ENCODE measurements around the gene TEX2. TPM values are rescaled to one million over a fixed set of nuclear protein-coding genes. Genes with fewer than 3 reads are reported as not detected.
A peak's percentile ranks its signal among the peaks of the same experiment; 100 is the strongest.
"Not testable (repeated sequence)": the region's sequence is repeated elsewhere in the genome, so short reads cannot be mapped to it uniquely, and the experiment has no call there.

TEX2 gene
- total RNA-seq, 2 experiments from 2014 or later, result 14.8 to 17.6 TPM

DNA sequence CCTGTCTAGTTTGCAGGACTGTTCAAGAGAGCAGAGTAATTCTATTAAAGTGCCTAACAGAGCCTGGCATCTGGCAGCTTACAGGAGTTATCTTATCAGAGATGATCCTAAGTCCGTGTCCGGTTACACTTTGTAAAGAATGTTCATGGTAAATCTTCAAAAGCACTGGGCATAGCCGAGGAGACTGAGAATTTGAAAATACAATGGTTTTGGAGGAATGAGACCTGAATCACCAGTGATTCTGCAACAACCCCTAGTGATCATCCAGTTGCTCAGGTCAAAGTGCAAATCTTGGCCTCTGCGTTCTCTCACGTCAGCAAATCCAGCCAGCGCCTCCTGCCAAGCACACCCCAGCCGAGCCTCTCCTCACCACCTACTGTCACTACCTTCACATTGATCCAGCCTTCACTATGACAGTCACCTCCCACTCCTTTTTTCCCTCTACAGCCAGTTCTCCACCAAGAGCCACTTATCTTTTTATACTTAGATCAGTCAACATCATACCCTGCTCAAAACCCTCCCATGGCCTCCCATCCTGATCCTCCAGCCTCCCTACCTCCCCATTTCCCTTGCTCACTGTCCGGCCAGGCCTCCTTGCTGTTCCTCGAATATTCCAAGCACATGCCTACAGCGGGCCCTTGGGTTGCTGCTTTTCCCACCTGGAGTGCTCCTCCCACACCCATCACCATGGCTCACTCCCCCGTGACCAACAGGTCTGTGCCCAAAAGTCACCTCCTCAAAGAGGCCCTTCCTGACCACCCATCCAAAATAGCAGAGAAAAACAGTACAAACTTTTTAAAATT, 75.8 kb downstream of the TEX2 start:
- H3K4me3 Mint-ChIP-seq, result no peak overlapping the region
- no peak overlapping the region for H3K27ac Mint-ChIP-seq
- H3K36me3 Mint-ChIP-seq, result peaks cover 2% of the 10 kb centered on the region
- ATAC-seq (no peak), DNase-seq (no peak)
- CTCF ChIA-PET, result no interaction called here
- no peaks in the 10 kb centered on the region for H3K27me3 Mint-ChIP-seq
- H3K9me3 Mint-ChIP-seq (ENCODE audit: low read depth), result no peaks in the 10 kb centered on the region
- peaks cover 18% of the 10 kb centered on the region for H3K4me1 Mint-ChIP-seq

DNA sequence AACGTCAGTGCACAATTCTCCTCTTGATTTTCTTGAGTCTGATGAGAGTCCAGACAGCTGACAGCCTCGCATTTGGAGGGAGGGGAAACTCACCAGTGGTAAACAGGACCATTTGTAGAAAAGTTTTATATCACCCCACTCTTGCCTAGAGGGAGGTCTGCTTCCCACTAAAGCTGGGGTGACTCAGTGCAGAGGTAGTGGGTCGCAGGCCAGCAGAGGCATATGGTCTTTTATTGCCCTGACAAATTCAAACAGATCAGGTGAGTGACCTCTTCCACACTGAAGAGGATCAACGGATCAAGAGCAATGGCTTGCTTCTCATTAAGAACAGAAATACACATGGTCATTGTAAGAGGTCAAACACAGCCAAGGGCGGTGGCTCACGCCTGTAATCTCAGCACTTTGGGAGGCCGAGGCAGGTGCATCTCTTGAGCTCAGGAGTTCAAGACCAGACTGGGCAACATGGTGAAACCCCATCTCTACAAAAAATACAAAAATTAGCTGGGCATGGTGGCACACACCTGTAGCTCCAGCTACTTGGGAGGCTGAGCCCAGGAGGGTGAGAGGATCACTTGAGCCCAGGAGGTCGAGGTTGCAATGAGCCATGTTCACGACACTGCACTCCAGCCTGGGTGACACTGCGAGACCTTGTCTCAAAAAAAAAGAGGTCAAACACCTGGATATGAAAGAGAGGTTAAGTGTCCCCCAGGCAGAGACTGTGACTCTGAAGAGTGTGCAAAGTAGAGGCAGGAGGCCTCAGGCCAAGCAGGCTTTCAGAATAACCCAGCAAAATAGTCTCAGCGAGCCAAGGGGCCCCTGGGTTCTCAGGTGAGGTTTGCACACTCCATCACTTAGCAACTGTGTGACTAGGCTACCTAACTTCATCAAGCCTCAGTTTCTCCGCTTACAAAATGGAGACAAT, 76.6 kb downstream of the TEX2 start:
- DNase-seq (no peak), ATAC-seq (no peak)
- Mint-ChIP-seq H3K9me3 (ENCODE audit: low read depth) (no peaks in the 10 kb centered on the region), H3K27me3 (no peaks in the 10 kb centered on the region), H3K4me1 (peaks cover 18% of the 10 kb centered on the region), H3K4me3 (no peak overlapping the region), H3K27ac (no peak overlapping the region), H3K36me3 (peaks cover 2% of the 10 kb centered on the region)
- CTCF ChIA-PET, result no interaction called here

DNA sequence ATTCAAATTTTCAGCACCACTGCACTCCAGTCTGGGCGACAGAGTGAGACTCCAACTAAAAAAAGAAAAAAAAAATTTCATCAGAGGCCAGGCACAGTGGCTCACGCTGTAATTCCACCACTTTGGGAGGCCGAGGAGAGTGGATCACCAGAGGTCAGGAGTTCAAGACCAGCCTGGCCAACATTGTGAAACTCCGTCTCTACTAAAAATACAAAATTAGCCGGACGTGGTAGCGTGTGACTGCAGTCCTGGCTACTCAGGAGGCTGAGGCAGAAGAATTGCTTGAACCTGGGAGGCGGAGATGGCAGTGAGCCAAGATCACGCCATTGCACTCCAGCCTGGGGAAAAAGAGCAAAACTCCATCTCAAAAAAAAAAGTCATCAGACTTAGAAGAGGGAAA, 77.5 kb downstream of the TEX2 start:
- H3K4me3 Mint-ChIP-seq; DNase-seq; ATAC-seq; H3K27me3 Mint-ChIP-seq; CTCF ChIA-PET; H3K9me3 Mint-ChIP-seq (ENCODE audit: low read depth); H3K36me3 Mint-ChIP-seq; H3K27ac Mint-ChIP-seq: not testable (repeated sequence)
- peaks cover 18% of the 10 kb centered on the region for H3K4me1 Mint-ChIP-seq

DNA sequence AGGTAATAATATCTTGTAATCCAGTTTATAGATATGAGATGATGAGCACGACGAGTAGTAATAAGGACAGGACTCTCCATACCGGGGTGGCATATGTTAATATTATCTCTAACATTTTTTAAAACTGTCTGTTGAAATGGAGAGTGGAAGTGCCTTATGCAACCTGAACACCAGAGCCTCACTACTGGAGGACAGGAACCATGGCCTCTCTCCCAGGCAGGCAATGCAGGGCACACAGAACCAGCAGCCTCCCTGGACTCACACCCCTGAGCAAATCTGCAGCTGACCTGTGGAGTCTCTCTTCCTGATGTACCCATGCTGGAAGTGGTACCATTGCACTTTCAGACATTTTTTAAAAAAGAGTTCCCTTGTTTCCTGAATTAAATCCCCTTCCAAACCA, 78.0 kb downstream of the TEX2 start:
- no peak overlapping the region for H3K27ac Mint-ChIP-seq
- ATAC-seq, result no peak
- H3K4me3 Mint-ChIP-seq, result no peak overlapping the region
- CTCF ChIA-PET, result no interaction called here
- H3K27me3 Mint-ChIP-seq, result no peaks in the 10 kb centered on the region
- DNase-seq, result no peak
- H3K4me1 Mint-ChIP-seq, result peaks cover 18% of the 10 kb centered on the region
- H3K9me3 Mint-ChIP-seq (ENCODE audit: low read depth), result no peaks in the 10 kb centered on the region
- H3K36me3 Mint-ChIP-seq, result peaks cover 5% of the 10 kb centered on the region

DNA sequence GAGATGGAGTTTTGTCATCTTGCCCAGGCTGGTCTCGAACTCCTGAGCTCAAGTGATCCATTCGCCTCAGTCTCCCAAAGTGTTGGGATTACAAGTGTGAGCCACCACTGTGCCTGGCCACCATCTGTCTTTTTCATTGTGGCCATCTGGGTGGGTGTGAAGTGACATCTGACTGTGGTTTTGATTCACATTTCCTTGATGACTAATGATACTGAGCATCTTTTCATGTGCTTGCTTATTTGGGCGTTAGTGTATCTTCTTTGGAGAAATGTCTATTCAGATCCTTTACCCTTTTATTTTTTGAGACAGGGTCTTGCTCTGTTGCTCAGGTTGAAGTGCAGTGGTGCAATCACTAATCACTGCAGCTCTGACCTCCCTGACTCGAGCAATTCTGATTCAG, 79.2 kb downstream of the TEX2 start:
- CTCF ChIA-PET, result no interaction called here
- Mint-ChIP-seq H3K27ac (no peak overlapping the region), H3K36me3 (peaks cover 9% of the 10 kb centered on the region), H3K4me1 (peaks cover 18% of the 10 kb centered on the region), H3K4me3 (no peak overlapping the region), H3K27me3 (no peaks in the 10 kb centered on the region), H3K9me3 (ENCODE audit: low read depth) (no peaks in the 10 kb centered on the region)
- DNase-seq (peak; percentile 50), ATAC-seq (peak; percentile 45)

DNA sequence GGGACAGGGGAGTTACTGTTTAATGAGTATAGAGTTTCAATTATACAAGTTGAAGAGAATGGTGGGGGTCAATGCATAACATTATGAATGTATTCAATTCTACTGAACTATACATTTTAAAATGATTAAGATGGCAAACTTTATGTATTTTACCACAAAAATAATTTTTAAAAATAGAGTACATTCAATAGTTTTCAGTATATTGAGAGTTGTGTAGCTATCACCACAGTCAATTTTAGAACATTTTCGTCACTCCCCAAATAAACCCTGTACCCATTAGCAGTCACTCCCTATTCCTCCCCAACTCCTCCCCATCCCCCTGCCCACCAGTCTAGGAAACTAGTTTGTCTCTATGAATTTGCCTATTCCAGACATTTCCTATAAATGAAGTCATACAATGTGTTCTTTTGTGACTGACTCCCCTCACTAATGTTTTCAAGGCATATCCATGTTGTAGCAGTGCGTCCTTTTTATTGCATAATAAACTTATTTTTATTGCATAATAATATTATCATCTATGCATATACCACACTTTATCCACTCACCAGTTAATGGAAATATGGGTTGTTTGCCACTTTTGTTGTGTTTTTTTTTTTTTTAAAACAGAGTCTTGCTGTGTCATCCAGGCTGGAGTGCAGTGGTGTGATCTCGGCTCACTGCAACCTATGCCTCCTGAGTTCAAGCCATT, 80.6 kb downstream of the TEX2 start:
- Mint-ChIP-seq H3K36me3 (peaks cover 11% of the 10 kb centered on the region), H3K4me3 (no peak overlapping the region), H3K9me3 (ENCODE audit: low read depth) (no peaks in the 10 kb centered on the region), H3K27ac (no peak overlapping the region), H3K27me3 (no peaks in the 10 kb centered on the region), H3K4me1 (peaks cover 18% of the 10 kb centered on the region)
- ATAC-seq (no peak), DNase-seq (no peak)
- CTCF ChIA-PET, result interaction anchor here (0.7 kb wide), 1 partner anchor 50 kb away, joined by 3 read pairs; no protein-coding TSS in a partner anchor

DNA sequence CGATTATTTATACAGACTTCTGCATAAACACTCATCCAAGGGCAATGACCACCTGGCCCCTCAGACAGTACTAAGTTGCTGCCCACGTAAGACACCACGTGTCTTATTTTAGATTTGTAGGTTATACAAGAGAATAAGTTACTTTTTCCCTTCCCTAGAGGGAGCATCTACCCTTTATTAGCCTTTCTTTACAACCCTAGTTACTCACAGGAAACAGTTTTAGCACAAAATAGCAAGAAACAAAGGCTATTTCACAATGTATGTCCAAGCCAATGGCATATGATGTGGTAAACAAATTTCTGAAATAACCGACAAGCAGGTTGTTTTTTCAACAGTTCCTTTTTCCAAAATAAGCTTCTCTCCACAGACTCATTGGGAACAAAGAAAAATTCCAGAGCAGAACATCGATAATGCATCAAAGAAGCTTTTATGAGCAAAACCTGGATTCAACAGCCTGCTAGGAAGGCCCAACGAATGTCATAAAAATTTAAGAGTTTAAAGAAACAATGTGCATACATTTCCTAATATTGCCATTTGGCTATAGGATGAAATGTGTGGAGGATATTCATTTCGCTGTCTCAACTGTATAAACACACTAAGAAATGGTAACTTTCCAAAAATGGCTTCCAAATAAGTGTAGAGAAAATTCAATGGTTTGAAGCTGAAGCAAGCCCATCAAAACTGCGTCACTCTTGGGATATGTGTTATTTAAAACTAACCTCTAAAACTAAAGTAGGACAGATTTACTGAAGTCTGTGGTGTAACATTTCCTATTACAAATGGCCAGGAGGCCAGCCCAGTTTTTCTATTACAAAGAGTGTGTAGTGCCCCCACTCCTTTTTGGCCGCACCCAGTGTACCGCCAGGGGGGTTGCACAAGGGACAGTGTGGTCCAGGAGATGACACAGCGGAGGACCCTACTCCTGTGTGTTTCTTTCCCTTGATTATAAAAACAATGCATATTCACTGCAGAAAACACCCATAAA, 82.7 kb downstream of the TEX2 start:
- Mint-ChIP-seq H3K4me3 (no peak overlapping the region), H3K4me1 (peaks cover 18% of the 10 kb centered on the region), H3K36me3 (peaks cover 9% of the 10 kb centered on the region), H3K9me3 (ENCODE audit: low read depth) (no peaks in the 10 kb centered on the region), H3K27ac (no peak overlapping the region), H3K27me3 (no peaks in the 10 kb centered on the region)
- ATAC-seq (no peak), DNase-seq (no peak)
- CTCF ChIA-PET, result no interaction called here

DNA sequence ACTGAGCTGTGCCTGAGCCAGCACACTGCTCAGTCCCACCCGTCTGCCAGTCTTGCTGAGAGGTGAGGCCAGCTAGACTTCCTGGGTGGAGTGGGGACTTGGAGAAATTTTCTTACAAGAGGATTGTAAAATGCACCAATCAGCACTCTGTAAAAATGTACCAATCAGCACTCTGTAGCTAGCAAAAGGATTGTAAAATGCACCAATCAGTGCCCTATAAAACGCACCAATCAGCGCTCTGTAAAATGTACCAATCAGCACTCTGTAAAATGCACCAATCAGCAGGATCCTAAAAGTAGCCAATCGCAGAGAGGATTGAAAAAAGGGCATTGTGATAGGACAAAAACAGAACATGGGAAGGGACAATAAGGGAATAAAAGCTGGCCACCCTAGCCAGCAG, 84.0 kb downstream of the TEX2 start:
- CTCF ChIA-PET, result interaction anchor here (1.0 to 1.1 kb wide), 2 partner anchors 12 to 16 kb away, joined by 3 to 6 read pairs; no protein-coding TSS in a partner anchor
- DNase-seq; H3K4me3 Mint-ChIP-seq; H3K4me1 Mint-ChIP-seq; H3K9me3 Mint-ChIP-seq (ENCODE audit: low read depth); H3K27ac Mint-ChIP-seq; H3K36me3 Mint-ChIP-seq; H3K27me3 Mint-ChIP-seq; ATAC-seq: not testable (repeated sequence)

DNA sequence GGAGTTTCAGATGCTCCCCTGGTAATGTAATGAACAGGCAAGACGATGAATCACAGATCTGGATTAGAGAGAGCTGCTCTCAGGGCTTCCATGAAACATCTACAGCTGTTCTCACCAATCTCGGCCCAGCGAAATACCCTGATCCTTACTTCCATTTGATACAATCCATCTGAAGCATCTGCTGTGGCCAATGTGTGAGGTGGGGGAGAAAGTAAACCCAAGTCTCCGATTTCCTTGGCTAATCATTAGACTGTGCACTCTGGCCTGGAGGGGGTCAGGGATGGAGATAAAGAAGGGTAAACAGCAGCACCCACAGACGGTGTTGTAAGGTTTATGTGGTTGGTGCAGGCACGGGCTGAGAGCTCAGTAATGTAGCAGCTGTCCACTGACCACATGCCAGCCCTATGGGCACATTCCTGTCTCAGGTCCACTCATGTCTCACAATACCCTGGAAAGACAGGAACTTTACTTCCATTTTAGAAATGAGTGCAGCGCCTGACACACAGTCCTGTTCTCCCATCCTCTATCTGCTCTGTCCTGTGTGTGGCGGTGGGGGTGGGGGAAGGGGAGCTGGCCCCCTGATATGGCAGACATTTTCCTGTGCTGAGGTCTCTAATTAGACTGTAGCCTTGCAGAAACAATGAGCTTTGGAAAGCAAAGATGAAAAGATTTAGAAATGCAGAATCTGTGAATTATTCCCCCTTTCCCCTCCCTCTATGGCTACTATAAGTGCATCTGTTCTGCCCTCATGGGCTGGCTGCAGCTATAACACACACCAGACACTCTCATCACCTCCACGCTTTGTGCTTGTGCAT, 84.8 kb downstream of the TEX2 start:
- Mint-ChIP-seq H3K4me3 (no peak overlapping the region), H3K4me1 (peaks cover under 1% of the 10 kb centered on the region), H3K27me3 (no peaks in the 10 kb centered on the region), H3K36me3 (peaks cover 9% of the 10 kb centered on the region), H3K9me3 (ENCODE audit: low read depth) (no peaks in the 10 kb centered on the region), H3K27ac (no peak overlapping the region)
- DNase-seq (no peak), ATAC-seq (no peak)
- CTCF ChIA-PET, result interaction anchor here (1.0 to 1.1 kb wide), 2 partner anchors 11 to 17 kb away, joined by 3 to 6 read pairs; no protein-coding TSS in a partner anchor

DNA sequence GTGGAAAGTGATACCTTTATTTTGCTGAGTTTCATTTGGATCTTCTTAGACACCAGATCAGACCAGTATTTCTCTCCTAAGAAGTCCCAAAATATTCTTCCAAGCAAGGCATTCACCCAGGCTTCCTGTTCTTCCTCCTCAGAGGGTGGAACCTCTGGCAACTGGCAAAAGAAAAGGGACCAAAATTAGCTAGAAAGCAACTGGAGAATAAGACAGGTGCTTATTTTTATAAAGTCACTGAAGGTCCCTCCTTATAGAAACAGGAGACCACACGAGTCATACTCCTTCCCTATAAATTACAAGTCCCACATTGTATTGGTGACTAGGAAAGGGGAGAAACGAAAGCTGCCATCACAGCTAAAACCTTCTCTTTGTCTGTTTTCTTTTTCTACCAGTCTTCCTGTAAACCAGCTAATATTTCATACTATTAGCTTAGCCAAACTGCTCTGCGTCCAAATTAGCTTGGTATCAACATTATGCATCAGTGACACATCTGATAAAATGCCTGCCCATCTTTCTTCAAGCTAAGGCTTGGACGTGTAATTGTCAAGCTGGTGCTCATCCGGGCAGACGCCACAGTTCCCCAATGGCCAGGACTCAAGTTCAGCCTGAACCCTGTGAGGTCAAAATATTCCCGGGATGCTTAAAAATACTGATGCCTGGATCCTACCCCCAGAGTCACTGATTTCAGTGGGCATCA, 85.6 kb downstream of the TEX2 start:
- ATAC-seq, result no peak
- Mint-ChIP-seq H3K36me3 (peaks cover 9% of the 10 kb centered on the region), H3K4me3 (no peak overlapping the region), H3K27me3 (no peaks in the 10 kb centered on the region), H3K4me1 (no peaks in the 10 kb centered on the region), H3K9me3 (ENCODE audit: low read depth) (no peaks in the 10 kb centered on the region), H3K27ac (no peak overlapping the region)
- CTCF ChIA-PET, result no interaction called here
- no peak for DNase-seq

DNA sequence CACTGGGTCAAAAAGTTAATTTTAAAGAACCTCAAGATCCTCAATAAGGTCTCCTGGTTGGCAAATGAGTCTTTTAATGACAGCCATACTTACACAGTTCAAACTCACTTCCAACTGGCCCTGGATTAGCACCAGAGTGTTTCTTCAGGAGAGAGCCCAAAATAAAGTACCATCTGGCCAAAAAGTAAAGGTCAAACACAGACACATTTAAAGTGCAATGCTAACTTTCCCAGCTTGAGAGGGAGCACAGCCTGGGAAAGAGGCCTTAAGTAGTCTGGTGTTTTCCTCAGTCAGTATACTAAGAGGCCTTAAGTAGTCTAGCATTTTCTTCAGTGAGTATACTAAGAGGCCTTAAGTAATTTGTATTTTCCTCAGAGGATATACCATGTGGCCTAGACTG, 86.5 kb downstream of the TEX2 start:
- Mint-ChIP-seq H3K27me3 (no peaks in the 10 kb centered on the region), H3K4me1 (no peaks in the 10 kb centered on the region), H3K4me3 (no peak overlapping the region), H3K36me3 (peaks cover 9% of the 10 kb centered on the region), H3K9me3 (ENCODE audit: low read depth) (no peaks in the 10 kb centered on the region), H3K27ac (no peak overlapping the region)
- ATAC-seq, result no peak
- CTCF ChIA-PET, result no interaction called here
- no peak for DNase-seq
